ENCODE data around the gene NFASC. TPM values are rescaled to one million over a fixed set of nuclear protein-coding genes. Genes with fewer than 3 reads are reported as not detected.
A peak's percentile ranks its signal among the peaks of the same experiment; 100 is the strongest.

Gene NFASC
- total RNA-seq, 2 experiments from 2014 or later = 0.10 to 0.20 TPM

GRCh38 chr1:204994086-204994862, 123.6 kb downstream of the NFASC start:
- CTCF ChIA-PET = interaction anchor here (0.5 to 10.4 kb wide), 2 partner anchors 13 to 68 kb away, joined by 3 to 116 read pairs; no protein-coding TSS in a partner anchor
- Mint-ChIP-seq H3K27ac (peak overlapping the region; percentile 48), H3K9me3 (no peaks in the 10 kb centered on the region), H3K4me1 (ENCODE audit: low read depth) (peaks cover 12% of the 10 kb centered on the region), H3K4me3 (no peak overlapping the region), H3K27me3 (ENCODE audit: low read depth) (no peaks in the 10 kb centered on the region), H3K36me3 (ENCODE audit: low read depth) (no peaks in the 10 kb centered on the region)
- no peak for DNase-seq
- intact Hi-C loops (cut with micrococcal nuclease) = loop anchor here (5.0 kb wide), 1 partner anchor 128 kb away; the partner anchor contains the start of gene RBBP5

- intact Hi-C loops (cut with micrococcal nuclease) = no loop called here
- Mint-ChIP-seq H3K27ac (no peak overlapping the region), H3K36me3 (ENCODE audit: low read depth) (no peaks in the 10 kb centered on the region), H3K4me1 (ENCODE audit: low read depth) (peaks cover 12% of the 10 kb centered on the region), H3K4me3 (no peak overlapping the region), H3K27me3 (ENCODE audit: low read depth) (no peaks in the 10 kb centered on the region), H3K9me3 (no peaks in the 10 kb centered on the region)
- CTCF ChIA-PET = interaction anchor here (1.7 kb wide), 1 partner anchor 65 kb away, joined by 8 read pairs; no protein-coding TSS in a partner anchor
- no peak for DNase-seq
Measured at GRCh38 chr1:204996981-204997380, 126.3 kb downstream of the NFASC start.

- Mint-ChIP-seq H3K27me3 (ENCODE audit: low read depth) (no peaks in the 10 kb centered on the region), H3K36me3 (ENCODE audit: low read depth) (no peaks in the 10 kb centered on the region), H3K27ac (no peak overlapping the region), H3K9me3 (no peaks in the 10 kb centered on the region), H3K4me1 (ENCODE audit: low read depth) (peaks cover 5% of the 10 kb centered on the region), H3K4me3 (no peak overlapping the region)
- intact Hi-C loops (cut with micrococcal nuclease) = no loop called here
- no peak for DNase-seq
- CTCF ChIA-PET = interaction anchor here (0.6 to 1.7 kb wide), 2 partner anchors 64 to 1054 kb away, joined by 3 to 8 read pairs; no protein-coding TSS in a partner anchor
Measured at GRCh38 chr1:204997591-204998355, 127.1 kb downstream of the NFASC start.

GRCh38 chr1:205001162-205001561, 130.5 kb downstream of the NFASC start:
- Mint-ChIP-seq H3K4me3 (no peak overlapping the region), H3K27ac (no peak overlapping the region), H3K27me3 (ENCODE audit: low read depth) (no peaks in the 10 kb centered on the region), H3K36me3 (ENCODE audit: low read depth) (no peaks in the 10 kb centered on the region), H3K9me3 (no peaks in the 10 kb centered on the region), H3K4me1 (ENCODE audit: low read depth) (no peaks in the 10 kb centered on the region)
- CTCF ChIA-PET = interaction anchor here (1.3 kb wide), 1 partner anchor 61 kb away, joined by 4 read pairs; no protein-coding TSS in a partner anchor
- no peak for DNase-seq
- intact Hi-C loops (cut with micrococcal nuclease) = no loop called here

GRCh38 chr1:205002705-205003104, 132.0 kb downstream of the NFASC start:
- Mint-ChIP-seq H3K27me3 (ENCODE audit: low read depth) (no peaks in the 10 kb centered on the region), H3K9me3 (no peaks in the 10 kb centered on the region), H3K4me1 (ENCODE audit: low read depth) (no peaks in the 10 kb centered on the region), H3K36me3 (ENCODE audit: low read depth) (no peaks in the 10 kb centered on the region), H3K27ac (no peak overlapping the region), H3K4me3 (no peak overlapping the region)
- DNase-seq = no peak
- CTCF ChIA-PET = interaction anchor here (1.3 kb wide), 1 partner anchor 27 kb away, joined by 5 read pairs; no protein-coding TSS in a partner anchor
- intact Hi-C loops (cut with micrococcal nuclease) = no loop called here

GRCh38 chr1:205003358-205004131, 132.9 kb downstream of the NFASC start:
- CTCF ChIA-PET = interaction anchor here (1.3 kb wide), 1 partner anchor 28 kb away, joined by 5 read pairs; no protein-coding TSS in a partner anchor
- H3K27ac Mint-ChIP-seq = no peak overlapping the region
- DNase-seq = no peak
- intact Hi-C loops (cut with micrococcal nuclease) = no loop called here
- no peak overlapping the region for H3K4me3 Mint-ChIP-seq
- H3K9me3 Mint-ChIP-seq = no peaks in the 10 kb centered on the region
- H3K4me1 Mint-ChIP-seq (ENCODE audit: low read depth) = no peaks in the 10 kb centered on the region
- no peaks in the 10 kb centered on the region for H3K36me3 Mint-ChIP-seq (ENCODE audit: low read depth)
- no peaks in the 10 kb centered on the region for H3K27me3 Mint-ChIP-seq (ENCODE audit: low read depth)

GRCh38 chr1:205004351-205004750, 133.7 kb downstream of the NFASC start:
- no peak overlapping the region for H3K27ac Mint-ChIP-seq
- no peak for DNase-seq
- H3K27me3 Mint-ChIP-seq (ENCODE audit: low read depth) = no peaks in the 10 kb centered on the region
- intact Hi-C loops (cut with micrococcal nuclease) = no loop called here
- H3K36me3 Mint-ChIP-seq (ENCODE audit: low read depth) = no peaks in the 10 kb centered on the region
- no peak overlapping the region for H3K4me3 Mint-ChIP-seq
- H3K4me1 Mint-ChIP-seq (ENCODE audit: low read depth) = no peaks in the 10 kb centered on the region
- CTCF ChIA-PET = no interaction called here
- H3K9me3 Mint-ChIP-seq = no peaks in the 10 kb centered on the region

- CTCF ChIA-PET = no interaction called here
- no peaks in the 10 kb centered on the region for H3K36me3 Mint-ChIP-seq (ENCODE audit: low read depth)
- no peaks in the 10 kb centered on the region for H3K9me3 Mint-ChIP-seq
- no peaks in the 10 kb centered on the region for H3K4me1 Mint-ChIP-seq (ENCODE audit: low read depth)
- no peak overlapping the region for H3K27ac Mint-ChIP-seq
- no peak overlapping the region for H3K4me3 Mint-ChIP-seq
- intact Hi-C loops (cut with micrococcal nuclease) = no loop called here
- no peaks in the 10 kb centered on the region for H3K27me3 Mint-ChIP-seq (ENCODE audit: low read depth)
- DNase-seq = no peak
Measured at GRCh38 chr1:205008896-205009295, 138.2 kb downstream of the NFASC start.

GRCh38 chr1:205009670-205010069, 139.0 kb downstream of the NFASC start:
- no peaks in the 10 kb centered on the region for H3K27me3 Mint-ChIP-seq (ENCODE audit: low read depth)
- no peaks in the 10 kb centered on the region for H3K9me3 Mint-ChIP-seq
- DNase-seq = no peak
- no peak overlapping the region for H3K27ac Mint-ChIP-seq
- H3K36me3 Mint-ChIP-seq (ENCODE audit: low read depth) = no peaks in the 10 kb centered on the region
- H3K4me1 Mint-ChIP-seq (ENCODE audit: low read depth) = no peaks in the 10 kb centered on the region
- no peak overlapping the region for H3K4me3 Mint-ChIP-seq
- CTCF ChIA-PET = no interaction called here
- intact Hi-C loops (cut with micrococcal nuclease) = no loop called here

GRCh38 chr1:205012391-205013140, 141.9 kb downstream of the NFASC start:
- CTCF ChIA-PET = interaction anchor here (0.6 to 2.3 kb wide), 2 partner anchors 49 to 288 kb away, joined by 3 to 7 read pairs; no protein-coding TSS in a partner anchor
- H3K36me3 Mint-ChIP-seq (ENCODE audit: low read depth) = no peaks in the 10 kb centered on the region

GRCh38 chr1:205013683-205014367, 143.2 kb downstream of the NFASC start:
- H3K4me1 Mint-ChIP-seq (ENCODE audit: low read depth) = no peaks in the 10 kb centered on the region
- no peak overlapping the region for H3K4me3 Mint-ChIP-seq
- no peaks in the 10 kb centered on the region for H3K27me3 Mint-ChIP-seq (ENCODE audit: low read depth)
- H3K27ac Mint-ChIP-seq = no peak overlapping the region
- H3K9me3 Mint-ChIP-seq = no peaks in the 10 kb centered on the region
- no peak for DNase-seq
- H3K36me3 Mint-ChIP-seq (ENCODE audit: low read depth) = no peaks in the 10 kb centered on the region
- intact Hi-C loops (cut with micrococcal nuclease) = no loop called here
- CTCF ChIA-PET = interaction anchor here (2.5 kb wide), 1 partner anchor 48 kb away, joined by 7 read pairs; no protein-coding TSS in a partner anchor

More at GRCh38 chr1:205012391-205013140, 141.9 kb downstream of the NFASC start:
- intact Hi-C loops (cut with micrococcal nuclease) = no loop called here
- Mint-ChIP-seq H3K4me3 (no peak overlapping the region), H3K27me3 (ENCODE audit: low read depth) (no peaks in the 10 kb centered on the region), H3K4me1 (ENCODE audit: low read depth) (no peaks in the 10 kb centered on the region), H3K27ac (no peak overlapping the region), H3K9me3 (no peaks in the 10 kb centered on the region)
- no peak for DNase-seq

Data from activated naive CD4-positive, alpha-beta T cell treated with anti-CD3 and anti-CD28 coated beads for 36 hours (primary cell).